ENCODE measurements around the gene TRPV6. TPM values are rescaled to one million over a fixed set of nuclear protein-coding genes. Genes with fewer than 3 reads are reported as not detected.

The TRPV6 gene
- polyA plus RNA-seq, 1 donor from 2014 or later = 0.30 TPM

GRCh38 chr7:142894985-142895593, 9.5 kb upstream of the TRPV6 start:
- Histone ChIP-seq H3K27me3 (ENCODE audit: insufficient read depth, low read depth, low read length) (no peaks in the 10 kb centered on the region), H3K9me2 (ENCODE audit: insufficient read depth, low read length) (no peaks in the 10 kb centered on the region), H2AFZ (ENCODE audit: low read depth, low read length) (no peak overlapping the region), H4K20me1 (ENCODE audit: insufficient read depth) (no peaks in the 10 kb centered on the region), H3K4me2 (ENCODE audit: low read length) (no peak overlapping the region), H3K27ac (ENCODE audit: low read length) (no peak overlapping the region), H3K79me2 (replicated peaks; ENCODE audit: insufficient read depth, low read length) (no peaks in the 10 kb centered on the region), H3F3A (ENCODE audit: insufficient read depth, low read length, poor library complexity, severe bottlenecking) (no peaks in the 10 kb centered on the region), H3K9me3 (ENCODE audit: low read length) (no peaks in the 10 kb centered on the region), H3K9ac (ENCODE audit: low read length) (no peak overlapping the region), H3K36me3 (ENCODE audit: insufficient read depth, low read length) (no peaks in the 10 kb centered on the region), H3K4me3 (ENCODE audit: low read length) (no peak overlapping the region)
- no peak for TF ChIP-seq POLR2AphosphoS5 (IDR thresholded peaks at IDR 0.05)
- TF ChIP-seq SMC3 (conservative IDR thresholded peaks at IDR 0.05; ENCODE audit: poor library complexity) = no peak
- TF ChIP-seq, protein P1, sequence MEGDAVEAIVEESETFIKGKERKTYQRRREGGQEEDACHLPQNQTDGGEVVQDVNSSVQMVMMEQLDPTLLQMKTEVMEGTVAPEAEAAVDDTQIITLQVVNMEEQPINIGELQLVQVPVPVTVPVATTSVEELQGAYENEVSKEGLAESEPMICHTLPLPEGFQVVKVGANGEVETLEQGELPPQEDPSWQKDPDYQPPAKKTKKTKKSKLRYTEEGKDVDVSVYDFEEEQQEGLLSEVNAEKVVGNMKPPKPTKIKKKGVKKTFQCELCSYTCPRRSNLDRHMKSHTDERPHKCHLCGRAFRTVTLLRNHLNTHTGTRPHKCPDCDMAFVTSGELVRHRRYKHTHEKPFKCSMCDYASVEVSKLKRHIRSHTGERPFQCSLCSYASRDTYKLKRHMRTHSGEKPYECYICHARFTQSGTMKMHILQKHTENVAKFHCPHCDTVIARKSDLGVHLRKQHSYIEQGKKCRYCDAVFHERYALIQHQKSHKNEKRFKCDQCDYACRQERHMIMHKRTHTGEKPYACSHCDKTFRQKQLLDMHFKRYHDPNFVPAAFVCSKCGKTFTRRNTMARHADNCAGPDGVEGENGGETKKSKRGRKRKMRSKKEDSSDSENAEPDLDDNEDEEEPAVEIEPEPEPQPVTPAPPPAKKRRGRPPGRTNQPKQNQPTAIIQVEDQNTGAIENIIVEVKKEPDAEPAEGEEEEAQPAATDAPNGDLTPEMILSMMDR (IDR thresholded peaks at IDR 0.05; ENCODE audit: poor library complexity, severe bottlenecking) = no peak
- TF ChIP-seq EP300 (conservative IDR thresholded peaks at IDR 0.05; ENCODE audit: poor library complexity, severe bottlenecking) = no peak
- TF ChIP-seq, protein P2, sequence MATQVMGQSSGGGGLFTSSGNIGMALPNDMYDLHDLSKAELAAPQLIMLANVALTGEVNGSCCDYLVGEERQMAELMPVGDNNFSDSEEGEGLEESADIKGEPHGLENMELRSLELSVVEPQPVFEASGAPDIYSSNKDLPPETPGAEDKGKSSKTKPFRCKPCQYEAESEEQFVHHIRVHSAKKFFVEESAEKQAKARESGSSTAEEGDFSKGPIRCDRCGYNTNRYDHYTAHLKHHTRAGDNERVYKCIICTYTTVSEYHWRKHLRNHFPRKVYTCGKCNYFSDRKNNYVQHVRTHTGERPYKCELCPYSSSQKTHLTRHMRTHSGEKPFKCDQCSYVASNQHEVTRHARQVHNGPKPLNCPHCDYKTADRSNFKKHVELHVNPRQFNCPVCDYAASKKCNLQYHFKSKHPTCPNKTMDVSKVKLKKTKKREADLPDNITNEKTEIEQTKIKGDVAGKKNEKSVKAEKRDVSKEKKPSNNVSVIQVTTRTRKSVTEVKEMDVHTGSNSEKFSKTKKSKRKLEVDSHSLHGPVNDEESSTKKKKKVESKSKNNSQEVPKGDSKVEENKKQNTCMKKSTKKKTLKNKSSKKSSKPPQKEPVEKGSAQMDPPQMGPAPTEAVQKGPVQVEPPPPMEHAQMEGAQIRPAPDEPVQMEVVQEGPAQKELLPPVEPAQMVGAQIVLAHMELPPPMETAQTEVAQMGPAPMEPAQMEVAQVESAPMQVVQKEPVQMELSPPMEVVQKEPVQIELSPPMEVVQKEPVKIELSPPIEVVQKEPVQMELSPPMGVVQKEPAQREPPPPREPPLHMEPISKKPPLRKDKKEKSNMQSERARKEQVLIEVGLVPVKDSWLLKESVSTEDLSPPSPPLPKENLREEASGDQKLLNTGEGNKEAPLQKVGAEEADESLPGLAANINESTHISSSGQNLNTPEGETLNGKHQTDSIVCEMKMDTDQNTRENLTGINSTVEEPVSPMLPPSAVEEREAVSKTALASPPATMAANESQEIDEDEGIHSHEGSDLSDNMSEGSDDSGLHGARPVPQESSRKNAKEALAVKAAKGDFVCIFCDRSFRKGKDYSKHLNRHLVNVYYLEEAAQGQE (IDR thresholded peaks at IDR 0.05; ENCODE audit: borderline replicate concordance) = no peak
- TF ChIP-seq MXI1 (conservative IDR thresholded peaks at IDR 0.05; ENCODE audit: poor library complexity, severe bottlenecking) = no peak
- TF ChIP-seq TAF1 (IDR thresholded peaks at IDR 0.05; ENCODE audit: low read depth) = no peak
- TF ChIP-seq RAD21 (conservative IDR thresholded peaks at IDR 0.05) = no peak
- no peak for TF ChIP-seq EZH2 (IDR thresholded peaks at IDR 0.05; ENCODE audit: borderline replicate concordance, insufficient read depth, low read length, poor library complexity, severe bottlenecking)

DNA sequence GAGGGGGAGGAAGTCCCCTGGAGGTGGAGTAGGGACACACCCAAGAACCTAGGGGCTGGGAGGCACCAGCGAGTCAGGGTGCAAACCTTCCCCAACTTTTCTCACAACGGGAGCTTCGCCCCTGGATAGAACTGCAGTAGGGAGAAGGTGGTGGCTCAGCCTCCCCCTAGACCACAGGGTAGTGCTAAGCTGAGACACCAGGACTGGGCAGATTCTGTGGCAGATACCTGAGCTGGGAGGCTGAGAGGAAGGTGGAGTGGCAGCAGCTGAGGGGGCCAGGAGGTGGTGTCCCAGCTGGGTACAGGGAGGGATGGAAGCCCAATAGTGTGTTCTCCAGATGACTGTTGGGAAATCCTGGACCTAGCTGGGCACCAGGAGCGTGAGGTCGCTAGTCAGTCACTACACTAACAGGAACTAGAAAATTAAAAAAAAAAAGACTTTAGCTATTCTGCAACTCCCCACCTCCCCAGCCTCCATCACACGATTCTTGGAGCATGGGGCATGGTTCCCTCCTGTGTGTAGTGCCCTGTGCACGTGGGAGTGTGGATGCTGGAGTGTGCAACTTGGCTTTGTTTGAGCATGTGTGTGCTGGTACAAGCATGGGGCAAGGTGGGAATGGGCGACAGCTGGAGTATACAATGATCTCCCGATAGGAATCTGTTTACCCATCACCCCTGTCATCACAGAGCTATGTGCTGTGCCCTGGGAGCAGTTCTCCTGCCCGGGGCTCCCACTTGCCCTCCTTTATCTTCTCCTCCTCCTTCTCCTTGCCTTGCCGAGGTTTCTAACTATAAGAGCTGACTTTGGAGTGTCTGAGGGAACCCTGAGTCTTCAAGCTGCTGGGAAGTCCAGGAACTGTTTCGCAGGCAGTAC, 8.8 kb upstream of the TRPV6 start:
- H3K4me2 ChIP-seq (ENCODE audit: low read length) = no peak overlapping the region

More for the DNA sequence above, 8.8 kb upstream of the TRPV6 start:
- H3K36me3 ChIP-seq (ENCODE audit: insufficient read depth, low read length) = no peaks in the 10 kb centered on the region
- TF ChIP-seq, protein P1 (IDR thresholded peaks at IDR 0.05; ENCODE audit: poor library complexity, severe bottlenecking) = no peak
- no peak for TF ChIP-seq TAF1 (IDR thresholded peaks at IDR 0.05; ENCODE audit: low read depth)
- no peak for TF ChIP-seq MXI1 (conservative IDR thresholded peaks at IDR 0.05; ENCODE audit: poor library complexity, severe bottlenecking)
- TF ChIP-seq, protein P2 (IDR thresholded peaks at IDR 0.05; ENCODE audit: borderline replicate concordance) = no peak
- TF ChIP-seq RAD21 (conservative IDR thresholded peaks at IDR 0.05) = no peak
- no peak for TF ChIP-seq EZH2 (IDR thresholded peaks at IDR 0.05; ENCODE audit: borderline replicate concordance, insufficient read depth, low read length, poor library complexity, severe bottlenecking)
- H3K9me2 ChIP-seq (ENCODE audit: insufficient read depth, low read length) = no peaks in the 10 kb centered on the region
- no peaks in the 10 kb centered on the region for H3K9me3 ChIP-seq (ENCODE audit: low read length)
- no peaks in the 10 kb centered on the region for H4K20me1 ChIP-seq (ENCODE audit: insufficient read depth)
- H3F3A ChIP-seq (ENCODE audit: insufficient read depth, low read length, poor library complexity, severe bottlenecking) = no peaks in the 10 kb centered on the region
- H3K27ac ChIP-seq (ENCODE audit: low read length) = no peak overlapping the region
- H3K79me2 ChIP-seq (replicated peaks; ENCODE audit: insufficient read depth, low read length) = no peaks in the 10 kb centered on the region
- H3K27me3 ChIP-seq (ENCODE audit: insufficient read depth, low read depth, low read length) = no peaks in the 10 kb centered on the region
- H2AFZ ChIP-seq (ENCODE audit: low read depth, low read length) = no peak overlapping the region
- H3K9ac ChIP-seq (ENCODE audit: low read length) = no peak overlapping the region
- H3K4me3 ChIP-seq (ENCODE audit: low read length) = no peak overlapping the region
